ENCODE measurements around the gene NDUFAF2.
"Not testable (repeated sequence)": the region's sequence is repeated elsewhere in the genome, so short reads cannot be mapped to it uniquely, and the experiment has no call there.

Gene NDUFAF2

GRCh38 chr5:61183538-61183937 lies 238.5 kb downstream of the NDUFAF2 start:
- no peak for DNase-seq

GRCh38 chr5:61184708-61185107 lies 239.7 kb downstream of the NDUFAF2 start:
- no peak for DNase-seq

GRCh38 chr5:61186634-61187033 lies 241.6 kb downstream of the NDUFAF2 start:
- no peak for DNase-seq

- DNase-seq = not testable (repeated sequence)
Measured at GRCh38 chr5:61187352-61187751, 242.3 kb downstream of the NDUFAF2 start.

GRCh38 chr5:61187826-61188225 lies 242.8 kb downstream of the NDUFAF2 start:
- not testable (repeated sequence) for DNase-seq

- no peak for DNase-seq
Measured at GRCh38 chr5:61198606-61199005, 253.6 kb downstream of the NDUFAF2 start.

- no peak for DNase-seq
Measured at GRCh38 chr5:61200582-61201155, 255.7 kb downstream of the NDUFAF2 start.

- no peak for DNase-seq
Measured at GRCh38 chr5:61202213-61202612, 257.2 kb downstream of the NDUFAF2 start.

Measured in activated effector memory CD4-positive, alpha-beta T cell treated with anti-CD3 and anti-CD28 coated beads, Interleukin-2, amount 50 U/mL, for 16 hours (primary cell).